GM12878 (cell line): ENCODE measurements around the gene PRSS12. TPM values are rescaled to one million over a fixed set of nuclear protein-coding genes. Genes with fewer than 3 reads are reported as not detected.

Experiments used
- ATF2 ChIP-seq: IDR thresholded peaks from 2 replicates; pipeline ENCODE4 v1.6.1; 2012; ENCODE audit warnings: low read length, inconsistent platforms
- CTCF ChIP-seq, 3 experiments: IDR thresholded peaks in 2 of 3; conservative IDR thresholded peaks in 1 of 3; 2 replicates each; pipeline ENCODE4 v1.5.1; 2011; ENCODE audit warnings: low read depth in 3 of 3, low read length in 3 of 3, mild to moderate bottlenecking in 3 of 3, control low read depth in 2 of 3, moderate library complexity in 2 of 3, inconsistent platforms in 1 of 3, mixed read lengths in 1 of 3; ENCODE audit not compliant: control insufficient read depth in 2 of 3, insufficient read depth in 1 of 3; ENCODE audit errors: extremely low read depth in 1 of 3
- PAX8 ChIP-seq: fragments of 450-650 bp; IDR thresholded peaks from 2 replicates; pipeline ENCODE4 v1.6.1; 2017; ENCODE audit warnings: mild to moderate bottlenecking, moderate library complexity
- PML ChIP-seq: IDR thresholded peaks from 2 replicates; pipeline ENCODE4 v1.6.1; 2012; ENCODE audit warnings: low read length, inconsistent platforms
- SMAD5 ChIP-seq: IDR thresholded peaks from 2 replicates; pipeline ENCODE4 v1.6.1; 2016; ENCODE audit warnings: antibody characterized with exemption, low read depth
- STAT3 ChIP-seq: IDR thresholded peaks from 2 replicates; pipeline ENCODE4 v1.6.1; 2011; ENCODE audit warnings: low read depth, low read length, improper control_type of control experiment
- SUZ12 ChIP-seq: fragments of 200-600 bp; sonication (generic); IDR thresholded peaks from one replicate; pipeline ENCODE4 v1.6.1; 2018; ENCODE audit warnings: antibody characterized with exemption, mild to moderate bottlenecking; ENCODE audit not compliant: unreplicated experiment
- ZBTB4 ChIP-seq: fragments of 450-650 bp; formaldehyde crosslinking; IDR thresholded peaks from 2 replicates; pipeline ENCODE4 v1.4.0; 2022; ENCODE audit warnings: mild to moderate bottlenecking, moderate library complexity
- ZNF274 ChIP-seq: IDR thresholded peaks from one replicate; pipeline ENCODE4 v1.8.0; 2011; ENCODE audit not compliant: insufficient read length, insufficient read depth
- ZNF384 ChIP-seq: IDR thresholded peaks from 2 replicates; pipeline ENCODE4 v1.6.1; 2012; ENCODE audit warnings: low read depth, mild to moderate bottlenecking, low read length, improper control_type of control experiment, borderline replicate concordance
- ZNF687 ChIP-seq: fragments of 450-650 bp; IDR thresholded peaks from 2 replicates; pipeline ENCODE4 v1.6.1; 2017; ENCODE audit warnings: mild to moderate bottlenecking, moderate library complexity
- polyA plus RNA-seq, 11 experiments: library from polyadenylated mRNA; depleted of rRNA in 4 of 11; unstranded in 6 of 11; stranded (reverse) in 5 of 11; fragments of >200 nt; fragmentation: Nextera tagmentation in 4 of 11; fragmentation: Illumina TruSeq in 1 of 11; extraction: Ambion mirVana in 4 of 11; extraction: Trizol in 1 of 11; gene quantifications; 1 replicate in 1 of 11; 2 replicates in 10 of 11; pipeline versions ENCODE4 v1.2.1 to v1.2.3, GENCODE V29; 2011 to 2016; ENCODE audit warnings: inconsistent platforms in 2 of 11, missing spikeins in 2 of 11, low read depth in 1 of 11
- total RNA-seq, 4 experiments: library from RNA; depleted of rRNA in 3 of 4; stranded (reverse); fragments of >200 nt in 3 of 4; fragmentation: Illumina TruSeq in 1 of 4; extraction: Trizol in 1 of 4; gene quantifications; 2 replicates each; pipeline versions ENCODE4 v1.2.1 to v1.2.3, GENCODE V29; 2013 to 2021

Gene PRSS12
- total and polyA plus RNA-seq, 10 of the 15 experiments (the other 5 are each of a cell fraction or from before 2014, with no cell fraction given), result 0.04 to 0.34 (median 0.11) TPM; not detected in 2

GRCh38 chr4:118329849-118330248 lies 23.0 kb downstream of the PRSS12 start (continued):
- TF ChIP-seq ATF2 (no peak), PML (no peak), CTCF (IDR thresholded peaks at IDR 0.05 in 2 of 3, conservative IDR thresholded peaks at IDR 0.05 in 1 of 3; ENCODE audit: control insufficient read depth in 2 of 3, extremely low read depth in 1 of 3, insufficient read depth in 1 of 3, low read depth in 3 of 3, low read length in 3 of 3) (no peak), STAT3 (no peak), PAX8 (no peak), ZNF687 (no peak), ZNF384 (no peak), ZNF274 (no peak), SMAD5 (no peak), ZBTB4 (CRISPR knock-in tag) (no peak), SUZ12 (no peak)
